OCI-M1 (cell line): Measurements from ENCODE around the gene RIPOR2.
"Not testable (repeated sequence)": the region's sequence is repeated elsewhere in the genome, so short reads cannot be mapped to it uniquely, and the experiment has no call there.

Experiments
- DNase-seq: peaks from one replicate; lab custom pipeline; 2025; lab: John Stamatoyannopoulos, UW

Gene RIPOR2

DNA sequence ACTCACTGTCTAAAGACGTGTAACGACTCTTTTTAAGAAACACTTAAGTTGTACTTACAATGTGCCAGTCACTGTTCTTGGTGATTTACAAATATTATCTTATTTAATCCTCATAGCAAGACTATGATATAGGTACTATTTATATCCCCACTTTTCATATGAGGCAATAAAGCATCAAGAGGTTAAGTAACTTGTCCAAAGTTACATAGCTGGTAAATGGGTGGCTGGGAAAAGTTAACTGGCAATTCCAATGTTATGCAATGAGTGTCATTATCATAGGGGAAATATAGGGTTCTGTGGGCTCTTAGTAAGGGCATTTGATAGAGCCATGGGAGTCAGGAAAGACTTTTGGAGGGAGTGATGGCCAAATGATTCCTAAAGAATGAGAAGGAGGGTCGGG is 21.4 kb upstream of the RIPOR2 start:
- DNase-seq: no peak

DNA sequence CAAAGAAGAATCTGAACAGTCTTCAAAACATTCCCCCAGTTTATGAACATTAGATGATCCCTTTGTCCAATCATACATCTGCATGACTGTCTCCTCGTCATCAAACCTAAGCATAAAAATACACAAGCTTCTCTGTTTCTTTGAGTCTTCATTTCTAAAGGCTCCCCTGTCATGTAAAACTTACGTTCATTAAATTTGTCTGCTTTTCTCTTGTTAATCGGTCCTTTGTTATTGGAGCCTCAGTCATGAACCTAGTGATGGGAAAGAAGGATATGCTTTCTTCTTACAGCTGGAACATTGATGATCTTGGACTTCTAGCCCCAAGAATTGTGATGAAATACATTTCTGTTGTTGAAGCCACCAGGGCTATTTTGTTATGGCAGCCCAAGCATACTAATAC is 18.0 kb upstream of the RIPOR2 start:
- no peak for DNase-seq

DNA sequence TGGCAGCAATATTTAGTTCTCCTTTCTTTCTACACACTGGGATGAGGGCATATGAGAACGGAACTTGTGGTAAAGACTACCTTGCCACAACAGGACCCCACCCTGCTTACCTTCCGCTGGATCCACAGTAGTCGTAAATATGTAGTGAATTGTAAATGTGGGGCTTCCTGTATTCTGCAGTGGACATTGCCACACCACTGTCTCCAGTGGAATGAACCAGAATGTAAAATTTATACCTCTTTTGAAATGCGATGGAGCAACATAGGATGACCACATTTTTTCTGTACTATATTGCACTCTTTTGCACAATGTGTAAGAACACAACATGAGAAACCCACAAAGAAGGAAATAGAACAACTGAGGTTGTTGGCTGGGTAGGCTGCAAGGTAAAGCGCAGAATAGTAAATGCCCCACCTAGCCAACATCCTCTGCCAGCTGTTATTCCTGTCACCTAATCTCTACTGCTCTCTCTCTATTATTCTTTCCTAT is 16.1 kb upstream of the RIPOR2 start:
- DNase-seq: peak; percentile 53

DNA sequence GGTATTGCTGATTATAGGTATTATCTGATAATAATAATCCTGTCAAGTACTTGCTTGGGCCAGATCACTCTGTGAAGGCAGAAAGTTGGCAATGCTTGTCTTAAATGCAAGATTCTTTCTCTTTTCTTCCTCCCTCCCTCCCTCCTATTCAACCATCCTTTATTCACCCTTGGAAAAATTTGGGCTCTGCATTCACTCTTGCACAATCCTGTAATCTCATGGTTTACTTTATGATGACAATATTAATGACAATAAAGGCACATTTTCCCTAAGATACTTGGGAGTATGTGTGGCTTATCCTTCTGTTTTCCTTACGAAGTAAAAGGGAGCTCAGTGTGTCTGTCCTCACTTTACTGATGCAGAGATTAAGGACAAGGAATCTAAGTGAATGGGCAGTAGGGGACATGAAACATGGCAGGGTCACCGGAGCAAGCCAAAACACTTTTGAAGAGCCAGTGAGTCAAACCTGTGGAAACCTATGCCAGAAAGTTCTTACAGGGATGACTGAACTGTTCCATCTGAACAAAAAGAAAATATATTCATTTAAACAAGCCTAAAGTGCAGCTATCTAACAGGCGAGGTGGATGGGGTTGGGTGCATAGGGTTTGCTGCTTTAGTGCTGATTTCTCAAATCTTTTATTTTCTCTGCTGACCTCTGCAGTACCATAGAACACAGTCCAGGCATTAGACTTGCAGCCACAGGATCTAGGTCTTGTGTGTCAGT is 14.6 kb upstream of the RIPOR2 start:
- DNase-seq: no peak

DNA sequence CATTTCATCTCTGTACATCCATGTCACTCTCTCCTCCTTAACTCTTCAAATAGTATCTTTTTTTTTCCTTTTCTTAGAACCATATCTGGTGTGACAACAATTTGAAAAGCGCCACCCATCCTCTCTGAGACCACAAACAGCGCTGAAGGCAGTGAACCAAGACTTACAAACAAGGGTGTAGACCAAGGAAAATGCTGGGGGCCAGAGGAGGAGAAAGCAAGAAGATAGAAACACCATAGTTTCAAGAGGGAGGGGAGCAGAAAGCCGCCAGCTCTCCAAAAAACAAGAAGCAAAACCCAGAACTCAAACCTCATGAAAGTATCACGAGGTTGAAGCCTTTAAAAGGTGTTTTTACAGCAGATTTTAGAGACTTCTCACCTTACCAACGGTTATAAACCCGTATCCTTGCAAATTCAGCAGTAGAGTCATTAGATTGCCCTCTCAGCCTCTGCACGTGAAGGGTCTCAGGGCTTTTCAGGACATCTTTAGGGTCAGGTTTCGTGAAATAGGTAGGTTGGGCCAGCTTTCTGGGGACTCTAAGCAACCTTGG is 13.3 kb upstream of the RIPOR2 start:
- peak; percentile 26 for DNase-seq

DNA sequence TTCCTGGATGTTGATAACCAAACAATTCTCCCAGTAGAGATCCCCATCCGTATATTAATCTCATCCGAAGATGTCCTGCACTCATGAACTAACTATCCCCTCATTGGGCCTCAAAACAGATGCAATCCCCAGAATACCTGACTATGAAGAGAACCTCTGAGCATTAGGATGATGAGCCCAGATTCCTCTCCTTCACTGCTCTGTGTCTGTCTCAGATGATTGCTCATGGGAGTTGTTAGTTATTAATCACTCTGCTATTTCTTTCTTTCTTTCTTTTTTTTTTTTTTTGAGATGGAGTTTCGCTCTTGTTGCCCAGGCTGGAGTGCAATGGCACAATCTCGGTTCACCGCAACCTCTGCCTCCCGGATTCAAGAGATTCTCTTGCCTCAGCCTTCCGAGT is 12.5 kb upstream of the RIPOR2 start:
- not testable (repeated sequence) for DNase-seq

DNA sequence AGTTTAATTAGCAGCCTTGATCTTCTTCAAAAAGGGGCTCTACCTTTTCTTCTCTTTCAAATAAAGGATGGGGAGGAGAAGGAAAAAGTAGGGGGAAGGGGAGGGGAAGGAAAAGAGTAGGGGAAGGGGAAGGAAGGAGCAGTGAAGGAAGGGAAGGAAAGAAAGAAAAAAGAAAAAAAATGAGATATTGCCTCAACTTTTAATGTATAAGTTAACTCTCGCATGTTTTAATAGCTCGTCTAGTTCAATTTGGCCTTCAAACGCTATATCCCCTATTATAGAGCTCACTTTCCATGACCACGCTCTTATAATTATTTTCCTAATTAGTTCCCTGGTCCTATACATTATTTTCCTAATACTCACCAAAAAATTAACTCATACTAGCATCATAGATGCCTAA is 11.9 kb upstream of the RIPOR2 start:
- no peak for DNase-seq

DNA sequence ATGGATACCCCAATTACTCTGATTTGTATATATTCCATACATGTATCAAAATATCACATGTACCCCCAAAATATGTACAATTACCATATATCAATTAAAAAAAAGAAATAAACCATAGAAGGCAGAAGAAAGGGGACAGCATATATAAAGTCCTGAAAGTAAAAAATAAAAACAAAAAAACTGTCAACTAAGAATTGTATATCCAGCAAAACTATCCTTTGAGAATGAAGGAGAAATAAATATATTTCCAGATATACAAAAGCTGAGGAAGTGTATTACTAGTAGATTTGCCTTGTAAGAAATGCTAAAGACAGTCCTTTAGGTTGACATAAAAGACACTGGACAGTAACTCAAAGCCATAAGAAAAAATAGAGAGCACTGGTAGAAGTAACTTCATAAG is 9.3 kb upstream of the RIPOR2 start:
- DNase-seq: no peak

DNA sequence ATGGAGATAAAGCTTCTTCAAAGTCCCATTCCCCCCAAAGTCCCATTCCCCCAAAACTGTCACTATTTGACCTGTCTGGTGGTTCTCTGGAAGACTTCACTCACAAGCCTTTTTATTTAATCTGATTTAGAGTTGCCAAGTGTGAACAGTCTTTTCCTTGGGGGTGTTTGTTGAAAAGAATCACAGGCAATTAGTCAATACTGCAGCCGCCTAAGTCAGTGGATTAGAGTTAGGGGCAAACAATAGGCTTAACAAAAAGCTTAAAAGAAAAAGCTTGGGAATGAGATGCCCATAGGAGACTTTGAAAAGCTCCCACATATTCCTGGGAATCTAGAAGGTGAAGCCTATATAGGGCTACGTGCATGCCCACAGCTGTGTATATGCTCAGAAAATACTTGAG is 8.0 kb upstream of the RIPOR2 start:
- DNase-seq: no peak

DNA sequence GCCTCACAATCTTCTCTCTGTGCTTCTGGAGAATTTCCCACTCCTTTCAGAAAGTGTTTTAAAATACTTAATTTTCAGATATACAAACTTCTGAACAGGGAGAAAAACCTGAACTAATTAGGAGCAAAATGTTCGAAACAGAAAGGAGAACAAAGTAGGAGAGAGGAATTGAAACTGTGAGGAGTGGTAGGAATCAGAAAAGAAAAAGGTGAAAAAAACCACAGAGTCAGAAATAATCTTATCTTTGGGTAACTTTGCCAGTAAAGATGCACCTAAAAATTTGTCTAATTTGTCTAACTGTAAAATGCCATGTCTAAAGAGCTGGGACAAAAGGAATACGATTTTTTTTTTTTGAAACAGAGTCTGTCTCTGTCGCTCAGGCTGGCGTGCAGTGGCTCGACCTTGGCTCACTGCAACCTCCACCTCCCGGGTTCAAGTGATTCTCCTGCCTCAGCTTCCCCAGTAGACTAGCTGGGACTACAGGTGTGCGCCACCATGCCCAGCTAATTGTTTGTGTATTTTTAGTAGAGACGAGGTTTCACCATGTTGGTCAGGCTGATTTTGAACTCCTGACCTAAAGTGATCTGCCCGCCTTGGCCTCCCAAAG is 4.7 kb upstream of the RIPOR2 start:
- no peak for DNase-seq

DNA sequence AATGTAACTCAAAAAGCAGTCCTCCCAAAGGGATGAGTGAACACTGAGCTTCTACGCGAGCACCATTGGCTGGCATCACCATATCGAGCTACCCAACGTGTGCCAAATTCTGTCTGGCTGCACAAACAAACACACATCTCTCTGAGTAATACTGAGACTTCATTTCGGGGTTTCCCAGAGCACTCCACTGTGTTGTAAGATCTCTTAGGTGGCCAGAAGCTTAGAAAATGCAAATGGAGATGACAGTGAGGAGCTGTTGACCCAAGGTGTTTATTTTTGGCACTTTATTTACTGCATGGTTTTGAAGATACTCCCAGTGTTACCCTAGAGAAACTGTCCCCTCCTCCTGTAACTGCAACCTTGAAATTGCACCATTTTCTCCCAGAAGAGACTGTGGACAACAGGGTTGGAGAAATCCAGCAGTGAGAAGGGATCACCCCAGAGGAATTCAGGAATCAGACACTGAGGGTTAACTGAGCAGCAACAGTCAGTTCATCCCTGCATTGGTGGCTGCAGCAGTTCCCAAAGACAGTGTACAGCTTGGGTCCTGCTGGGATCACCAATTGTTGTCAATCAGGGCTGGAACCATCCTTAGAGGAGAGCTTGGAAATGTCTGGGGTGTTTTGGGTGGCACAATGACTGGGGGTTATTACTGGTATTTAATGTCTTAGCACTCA is 1.0 kb upstream of the RIPOR2 start:
- DNase-seq: no peak

DNA sequence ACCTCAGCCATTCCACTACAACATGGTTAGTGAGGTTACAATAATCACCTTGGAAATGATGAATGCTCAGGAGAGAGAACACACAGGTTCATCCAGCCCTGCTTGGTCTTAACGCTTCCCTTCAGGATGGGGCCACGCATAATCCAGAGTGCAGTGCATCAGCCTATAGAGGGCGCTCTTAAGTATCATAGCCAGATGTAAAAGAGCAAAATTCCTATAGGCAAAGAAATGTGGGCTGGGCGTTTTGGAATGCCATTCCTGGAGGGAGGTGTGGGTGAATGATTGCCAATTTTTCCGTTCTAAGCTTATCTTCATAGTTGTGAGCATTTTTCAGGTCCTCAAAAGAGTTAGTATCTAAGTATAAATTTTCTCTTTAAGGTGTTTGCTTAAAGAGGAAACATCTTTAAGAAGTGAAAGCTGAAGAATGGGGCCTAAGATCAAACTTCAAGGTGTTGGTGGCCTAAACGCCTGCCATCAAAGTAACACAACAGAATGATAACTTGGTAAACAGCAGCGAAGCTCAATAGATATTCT is 1.8 kb downstream of the RIPOR2 start:
- peak; percentile 75 for DNase-seq

DNA sequence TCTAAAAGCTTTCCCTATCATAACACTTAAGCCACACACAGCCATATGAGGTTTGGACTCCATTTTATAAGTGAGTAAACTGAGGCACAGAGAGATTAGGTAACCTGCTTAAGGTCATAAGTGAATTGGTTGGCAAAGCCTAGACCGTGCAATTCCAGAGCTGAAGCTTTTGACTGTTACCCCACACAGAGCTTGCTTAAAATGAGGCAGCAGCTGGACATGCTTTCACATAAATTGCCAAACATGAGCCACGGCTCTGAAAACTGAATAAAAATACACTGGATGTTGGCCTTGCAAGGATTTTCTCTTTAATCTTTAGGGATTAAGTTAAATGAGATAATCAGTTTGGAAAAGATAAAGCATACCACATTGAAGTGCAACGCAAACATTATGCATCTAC is 2.5 kb downstream of the RIPOR2 start:
- no peak for DNase-seq

DNA sequence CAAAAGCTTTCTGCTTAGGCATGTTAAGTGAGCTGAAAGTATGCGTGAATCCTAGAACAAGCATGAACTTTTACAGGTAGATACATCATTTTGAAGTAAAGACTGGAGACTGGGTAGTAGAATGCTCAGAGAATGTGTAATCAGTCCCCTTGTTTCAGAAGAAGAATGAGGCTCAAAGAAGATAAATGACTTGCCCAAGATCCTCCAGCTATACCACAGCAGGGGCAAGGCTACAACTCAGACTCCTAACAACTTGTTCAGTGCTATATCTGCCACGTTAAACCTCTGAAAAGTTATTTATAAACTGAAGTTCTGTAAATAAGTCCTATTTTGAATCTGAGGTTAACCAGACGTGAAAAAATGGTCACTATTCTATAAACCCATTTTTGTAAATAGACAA is 2.9 kb downstream of the RIPOR2 start:
- no peak for DNase-seq

DNA sequence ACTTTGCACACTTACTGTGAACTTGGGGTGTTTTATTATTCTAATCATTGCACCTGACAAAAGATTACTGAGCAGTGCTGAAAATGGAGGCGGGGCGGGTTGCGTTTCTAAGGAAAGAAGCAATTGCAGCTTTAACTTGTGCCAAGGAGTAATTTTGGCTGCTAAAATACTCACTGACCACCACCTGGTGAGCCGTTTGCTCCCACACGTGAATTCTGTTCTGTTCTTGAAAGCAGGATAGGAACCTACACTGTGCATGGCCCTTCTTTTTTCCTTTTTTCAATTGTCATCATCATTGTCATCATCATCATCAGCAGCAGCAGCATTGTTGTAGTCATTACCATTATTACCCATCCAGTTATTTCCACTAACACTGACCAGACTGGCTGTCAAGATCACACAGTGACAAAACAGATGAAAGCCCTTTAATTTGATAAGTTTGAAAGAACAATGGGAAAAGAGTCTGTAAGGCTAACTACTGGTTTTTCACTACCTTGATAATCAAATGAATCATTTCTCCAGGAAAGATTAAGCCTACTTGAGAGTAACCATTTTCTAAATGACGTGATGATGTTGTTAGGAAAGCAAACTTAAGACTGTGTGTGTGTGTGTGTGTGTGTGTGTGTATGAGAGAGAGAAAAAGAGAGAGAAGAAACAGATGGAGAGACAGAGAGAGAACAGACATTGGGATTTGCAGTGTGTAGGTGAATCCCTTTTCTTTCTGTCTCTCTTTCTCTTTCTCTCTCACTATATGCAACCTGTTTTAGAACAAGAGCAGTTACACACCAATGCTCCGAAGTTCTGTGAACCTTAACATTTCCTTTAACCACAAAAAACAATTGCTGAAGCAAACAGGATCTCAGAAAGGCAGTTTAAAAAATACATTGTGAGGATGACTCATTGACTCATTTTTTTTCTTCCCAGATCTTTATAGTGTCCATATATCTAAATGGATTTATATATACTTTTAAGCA is 3.8 kb downstream of the RIPOR2 start:
- DNase-seq: no peak

DNA sequence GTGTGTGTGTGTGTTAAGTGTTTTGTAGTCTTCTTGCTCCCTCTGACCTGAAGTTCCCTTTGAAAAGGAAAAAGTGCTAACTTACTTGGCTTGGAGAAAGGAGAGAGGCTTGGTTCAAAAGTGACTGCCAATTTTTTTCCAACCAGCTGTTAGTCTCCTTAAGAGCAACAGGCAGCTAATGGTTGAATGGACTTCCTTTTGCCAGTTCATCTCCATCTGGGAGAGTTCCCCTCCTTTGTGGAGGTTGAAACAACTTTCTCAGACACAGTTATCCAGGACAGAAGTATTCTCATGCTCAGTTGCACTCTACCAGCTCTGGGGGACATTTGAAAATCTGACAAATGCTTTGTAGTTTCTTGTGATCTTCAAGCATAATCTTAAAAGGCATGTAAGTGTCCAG is 4.5 kb downstream of the RIPOR2 start:
- no peak for DNase-seq

DNA sequence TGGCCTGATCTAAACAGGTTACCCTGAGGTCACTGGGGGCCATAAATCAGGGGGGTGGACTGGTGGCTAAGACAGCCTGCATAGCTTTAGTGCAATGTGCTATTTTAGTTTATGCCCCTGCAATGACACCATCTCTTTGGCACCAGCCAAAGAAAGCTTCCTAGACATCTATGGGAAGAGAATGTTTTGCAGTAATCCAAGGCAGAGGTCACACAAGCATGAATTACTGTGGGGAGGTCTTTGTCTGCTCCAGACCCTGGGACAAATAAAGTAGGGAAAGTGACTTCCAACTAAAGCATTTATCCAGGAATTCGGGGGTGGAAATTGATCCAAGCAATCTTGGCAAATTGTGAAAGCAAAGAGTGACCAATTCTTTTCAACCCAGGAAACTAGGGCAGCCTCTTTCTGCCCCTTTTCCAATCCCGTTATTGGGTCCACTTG is 5.3 kb downstream of the RIPOR2 start:
- DNase-seq: no peak

DNA sequence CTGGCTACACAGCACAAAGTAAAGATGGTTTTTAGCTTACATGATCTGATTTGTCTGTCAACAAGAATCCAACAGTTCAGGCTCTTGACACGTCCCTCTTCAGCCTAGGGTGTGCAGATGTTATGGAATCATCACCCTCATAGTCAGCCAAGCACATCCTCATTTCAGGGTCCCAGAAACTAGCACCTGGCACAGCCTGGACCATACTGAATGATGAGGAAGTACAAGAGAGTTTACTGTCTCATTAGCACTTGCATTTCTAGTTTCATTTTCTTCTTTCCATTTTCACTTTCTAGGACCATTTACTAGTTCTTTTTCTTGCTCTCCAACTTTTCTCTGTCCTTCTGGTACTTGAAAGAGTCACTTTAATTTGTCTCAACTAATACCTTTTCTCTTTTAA is 6.5 kb downstream of the RIPOR2 start:
- DNase-seq: peak; percentile 58

DNA sequence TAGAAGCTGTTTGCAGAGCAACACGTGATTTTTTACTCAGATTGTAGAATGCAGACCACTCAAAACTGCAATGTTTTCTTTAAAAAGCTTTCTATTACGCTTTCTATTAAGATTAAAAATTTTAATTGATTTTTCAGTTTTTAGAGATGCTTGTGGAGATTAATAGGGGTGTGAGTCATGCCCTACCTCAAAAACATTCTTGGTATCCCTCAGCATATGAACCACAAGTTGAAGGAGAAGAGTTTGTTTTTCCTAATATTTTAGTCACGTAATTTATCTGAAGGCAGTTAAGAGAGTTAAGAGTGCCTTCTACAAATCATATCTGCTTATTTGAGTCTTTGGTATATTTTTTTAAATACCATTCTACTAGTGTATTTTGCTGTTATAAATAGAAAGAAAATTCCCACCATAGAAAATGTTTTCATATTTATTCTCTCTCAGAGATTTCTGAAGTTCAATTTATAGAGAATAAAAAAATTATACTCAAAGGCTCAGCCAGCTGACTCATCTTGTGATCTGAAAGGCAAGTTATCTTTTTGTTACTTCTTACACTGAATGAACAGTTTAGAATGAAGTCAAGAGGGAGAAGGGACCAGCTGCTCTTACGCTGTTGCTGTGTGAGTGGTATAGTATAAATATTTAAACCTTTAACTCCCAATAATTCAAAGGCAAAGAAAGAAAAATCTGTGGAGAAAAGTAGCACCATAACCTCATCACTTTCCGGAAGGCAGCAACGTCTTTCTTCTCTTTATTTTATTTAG is 7.6 kb downstream of the RIPOR2 start:
- no peak for DNase-seq

DNA sequence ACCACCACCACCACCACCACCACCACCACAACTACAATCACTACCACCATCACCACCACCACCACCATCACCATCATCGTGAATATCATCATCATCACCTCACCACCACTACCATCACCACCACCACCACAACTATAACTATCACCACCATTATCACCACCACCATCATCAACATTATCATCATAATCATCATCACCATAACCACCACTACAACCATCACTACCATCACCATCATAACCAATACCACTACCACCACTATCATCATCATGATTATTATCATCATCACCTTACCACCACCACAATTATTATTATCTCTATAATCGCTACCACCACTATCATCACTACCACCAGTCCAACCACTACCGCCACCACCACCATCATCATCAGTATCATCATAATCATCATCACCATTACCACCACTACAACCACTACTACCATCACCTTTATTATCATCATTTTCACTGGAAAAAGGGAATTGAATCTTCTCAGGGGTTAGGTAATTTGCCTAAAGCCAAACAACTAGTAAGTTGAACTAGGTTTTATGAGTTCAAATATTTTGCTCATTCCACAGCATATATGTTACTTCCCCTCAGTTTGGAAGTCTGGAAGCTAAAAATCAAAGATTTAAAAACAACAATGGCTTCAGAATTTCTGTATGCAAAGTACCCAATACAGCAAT is 8.3 kb downstream of the RIPOR2 start:
- DNase-seq: no peak
